Endothelial cell of umbilical vein (primary cell): ENCODE data around the gene TMEM213.

Experiments used
- EZH2 ChIP-seq: IDR thresholded peaks from 2 replicates; pipeline ENCODE4 v1.6.1; 2012; ENCODE audit warnings: borderline replicate concordance, low read depth, mild to moderate bottlenecking, moderate library complexity, low read length, inconsistent platforms; ENCODE audit not compliant: severe bottlenecking
- MYC ChIP-seq: IDR thresholded peaks from one replicate; pipeline ENCODE4 v1.6.1; 2011; ENCODE audit warnings: mild to moderate bottlenecking, low read depth, low read length
- POLR2A ChIP-seq: IDR thresholded peaks from 2 replicates; pipeline ENCODE4 v1.6.1; 2012; ENCODE audit warnings: low read depth, mild to moderate bottlenecking, control low read depth, low read length
- POLR2AphosphoS5 ChIP-seq: IDR thresholded peaks from 2 replicates; pipeline ENCODE4 v1.6.1; 2012; ENCODE audit warnings: low read depth, mild to moderate bottlenecking, control low read depth, low read length, moderate library complexity; ENCODE audit not compliant: insufficient read depth
- TF ChIP-seq, protein P1 (sequence below), 2 donors: IDR thresholded peaks; 1 replicate in 1 of 2; 2 replicates in 1 of 2; pipeline ENCODE4 v1.5.1; 2011; ENCODE audit warnings: low read length in 2 of 2, mild to moderate bottlenecking in 2 of 2, moderate library complexity in 2 of 2, control low read depth in 1 of 2, inconsistent platforms in 1 of 2, low read depth in 1 of 2; ENCODE audit not compliant: insufficient read depth in 1 of 2; ENCODE audit errors: extremely low read depth in 1 of 2

DNA sequence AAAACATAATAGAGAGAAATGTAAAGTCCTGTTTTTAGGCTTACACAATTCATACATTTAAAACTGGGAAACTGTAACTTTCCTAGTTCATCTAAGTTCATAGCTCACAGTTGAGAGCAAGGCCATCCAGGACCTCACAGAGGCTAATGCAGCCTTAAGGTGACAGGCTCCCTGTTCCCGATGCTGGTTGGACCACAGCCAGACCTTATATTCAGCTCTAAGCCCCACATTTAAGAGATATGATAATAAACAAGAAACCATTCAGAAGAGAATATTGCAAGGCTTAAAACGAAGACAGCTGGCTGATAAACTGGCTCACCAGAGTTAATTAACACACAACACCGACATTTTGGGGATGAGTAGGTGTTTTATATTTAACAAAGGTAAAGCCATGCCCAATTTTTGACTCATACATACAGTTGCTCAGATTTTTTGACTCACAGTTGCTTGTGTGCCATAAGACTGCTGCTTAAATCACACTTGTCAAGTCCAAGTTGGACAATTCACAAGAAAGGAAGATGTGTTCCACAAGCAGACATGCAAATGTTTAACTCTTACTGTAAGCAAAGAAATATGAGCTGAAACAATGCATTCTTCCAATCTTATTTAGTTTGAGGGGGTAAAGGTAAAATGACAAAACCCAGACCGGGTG lies 41.1 kb upstream of the TMEM213 start:
- TF ChIP-seq MYC: no peak
- no peak for TF ChIP-seq POLR2AphosphoS5
- TF ChIP-seq, protein P1, sequence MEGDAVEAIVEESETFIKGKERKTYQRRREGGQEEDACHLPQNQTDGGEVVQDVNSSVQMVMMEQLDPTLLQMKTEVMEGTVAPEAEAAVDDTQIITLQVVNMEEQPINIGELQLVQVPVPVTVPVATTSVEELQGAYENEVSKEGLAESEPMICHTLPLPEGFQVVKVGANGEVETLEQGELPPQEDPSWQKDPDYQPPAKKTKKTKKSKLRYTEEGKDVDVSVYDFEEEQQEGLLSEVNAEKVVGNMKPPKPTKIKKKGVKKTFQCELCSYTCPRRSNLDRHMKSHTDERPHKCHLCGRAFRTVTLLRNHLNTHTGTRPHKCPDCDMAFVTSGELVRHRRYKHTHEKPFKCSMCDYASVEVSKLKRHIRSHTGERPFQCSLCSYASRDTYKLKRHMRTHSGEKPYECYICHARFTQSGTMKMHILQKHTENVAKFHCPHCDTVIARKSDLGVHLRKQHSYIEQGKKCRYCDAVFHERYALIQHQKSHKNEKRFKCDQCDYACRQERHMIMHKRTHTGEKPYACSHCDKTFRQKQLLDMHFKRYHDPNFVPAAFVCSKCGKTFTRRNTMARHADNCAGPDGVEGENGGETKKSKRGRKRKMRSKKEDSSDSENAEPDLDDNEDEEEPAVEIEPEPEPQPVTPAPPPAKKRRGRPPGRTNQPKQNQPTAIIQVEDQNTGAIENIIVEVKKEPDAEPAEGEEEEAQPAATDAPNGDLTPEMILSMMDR (IDR thresholded peaks at IDR 0.05; ENCODE audit: extremely low read depth in 1 of 2, insufficient read depth in 1 of 2, low read depth in 1 of 2, low read length in 2 of 2): no peak
- no peak for TF ChIP-seq EZH2
- TF ChIP-seq POLR2A: no peak
